K562 (cell line): ENCODE data around the gene SLCO2B1. TPM values are rescaled to one million over a fixed set of nuclear protein-coding genes. Genes with fewer than 3 reads are reported as not detected.

ENCODE experiments used
- C11orf30 ChIP-seq: fragments of 450-650 bp; IDR thresholded peaks from 2 replicates; pipeline ENCODE4 v1.6.1; 2016; ENCODE audit warnings: low read depth, mild to moderate bottlenecking
- CCNT2 ChIP-seq: IDR thresholded peaks from 2 replicates; pipeline ENCODE4 v1.6.1; 2011; ENCODE audit warnings: borderline replicate concordance, low read depth, mild to moderate bottlenecking, moderate library complexity, mixed read lengths, low read length; ENCODE audit not compliant: insufficient read length; ENCODE audit errors: extremely low read depth
- CREM ChIP-seq: IDR thresholded peaks from 2 replicates; pipeline ENCODE4 v1.6.1; 2014; ENCODE audit warnings: antibody characterized with exemption, low read depth
- EP300 ChIP-seq: IDR thresholded peaks from 2 replicates; pipeline ENCODE4 v1.6.1; 2012; ENCODE audit warnings: low read length, improper control_type of control experiment
- HMG20B ChIP-seq: fragments of 250-450 bp; sonication (Bioruptor Pico); IDR thresholded peaks from 2 replicates; pipeline ENCODE4 v1.5.0; 2021; ENCODE audit warnings: mild to moderate bottlenecking
- HOXB6 ChIP-seq: fragments of 250-450 bp; sonication (Bioruptor Pico); IDR thresholded peaks from 2 replicates; pipeline ENCODE4 v1.5.1; 2022; ENCODE audit warnings: mild to moderate bottlenecking, borderline replicate concordance
- JUN ChIP-seq, 2 experiments: sonication (generic) in 1 of 2; formaldehyde crosslinking in 1 of 2; IDR thresholded peaks; 2 replicates each; pipeline versions ENCODE4 v1.6.1 to v1.8.0; 2012 to 2022; ENCODE audit warnings: borderline replicate concordance in 2 of 2, mild to moderate bottlenecking in 2 of 2, improper control_type of control experiment in 1 of 2, low read depth in 1 of 2, low read length in 1 of 2, missing genetic modification reagents in 1 of 2
- KDM2B ChIP-seq: fragments of 250-450 bp; sonication (Bioruptor Pico); IDR thresholded peaks from 2 replicates; pipeline ENCODE4 v1.8.0; 2021; ENCODE audit warnings: mild to moderate bottlenecking, moderate library complexity
- MAFF ChIP-seq: IDR thresholded peaks from 2 replicates; pipeline ENCODE4 v1.6.1; 2012; ENCODE audit warnings: low read length, improper control_type of control experiment
- MCM7 ChIP-seq, 2 experiments: fragments of 450-650 bp; IDR thresholded peaks; 2 replicates each; pipeline ENCODE4 v1.6.1; 2016 to 2018
- MTA3 ChIP-seq: fragments of 450-650 bp; formaldehyde crosslinking; IDR thresholded peaks from 2 replicates; pipeline ENCODE4 v1.6.1; 2017; ENCODE audit warnings: mild to moderate bottlenecking, borderline replicate concordance
- MYNN ChIP-seq, 2 experiments: sonication (generic); formaldehyde crosslinking in 1 of 2; IDR thresholded peaks; 2 replicates each; pipeline versions ENCODE4 v1.5.0 to v1.6.1; 2016 to 2020; ENCODE audit warnings: antibody characterized with exemption in 1 of 2, missing genetic modification reagents in 1 of 2
- NCOR1 ChIP-seq: fragments of 450-650 bp; IDR thresholded peaks from 2 replicates; pipeline ENCODE4 v1.6.1; 2016; ENCODE audit warnings: mild to moderate bottlenecking, moderate library complexity
- PHB ChIP-seq: fragments of 250-450 bp; sonication (Bioruptor Pico); IDR thresholded peaks from 2 replicates; pipeline ENCODE4 v1.5.0; 2021
- RBM22 ChIP-seq: fragments of 200-400 bp; formaldehyde crosslinking; IDR thresholded peaks from 2 replicates; pipeline ENCODE4 v1.6.1; 2018; ENCODE audit warnings: low read length, low read depth; ENCODE audit not compliant: poor library complexity, severe bottlenecking
- RNF2 ChIP-seq: sonication (generic); IDR thresholded peaks from 2 replicates; pipeline ENCODE4 v1.6.1; 2016
- SMARCA4 ChIP-seq: fragments of 450-650 bp; IDR thresholded peaks from 2 replicates; pipeline ENCODE4 v1.6.1; 2016
- SMARCE1 ChIP-seq: fragments of 450-650 bp; IDR thresholded peaks from 2 replicates; pipeline ENCODE4 v1.7.1; 2016; ENCODE audit warnings: mild to moderate bottlenecking
- TRIM24 ChIP-seq, 2 experiments: fragments of 450-650 bp; IDR thresholded peaks; 2 replicates each; pipeline ENCODE4 v1.6.1; 2016
- ZNF584 ChIP-seq: fragments of 200-800 bp; sonication (Bioruptor generic); IDR thresholded peaks from 2 replicates; pipeline ENCODE4 v1.6.1; 2016; ENCODE audit warnings: low read depth, mild to moderate bottlenecking, missing genetic modification characterization, missing compliant biosample characterization
- ZNF79 ChIP-seq: fragments of 250-450 bp; sonication (Bioruptor Pico); IDR thresholded peaks from 2 replicates; pipeline ENCODE4 v1.4.0; 2020; ENCODE audit warnings: low read depth, mild to moderate bottlenecking, moderate library complexity
- polyA plus RNA-seq, 8 experiments: library from polyadenylated mRNA; depleted of rRNA in 4 of 8; stranded (reverse) in 5 of 8; unstranded in 3 of 8; fragments of >200 nt; fragmentation: Nextera tagmentation in 2 of 8; fragmentation: Illumina TruSeq in 1 of 8; extraction: Ambion mirVana in 2 of 8; extraction: Trizol in 1 of 8; gene quantifications; 2 replicates each; pipeline versions ENCODE4 v1.2.1 to v1.2.3, GENCODE V29; 2011 to 2014; ENCODE audit warnings: inconsistent platforms in 1 of 8, missing spikeins in 1 of 8
- total RNA-seq, 7 experiments: library from RNA; depleted of rRNA in 6 of 7; stranded (reverse); fragments of >200 nt in 6 of 7; fragmentation: Illumina TruSeq in 2 of 7; extraction: Trizol in 2 of 7; gene quantifications; 2 replicates each; pipeline versions ENCODE4 v1.2.1 to v1.2.3, GENCODE V29; 2011 to 2021; ENCODE audit warnings: low replicate concordance in 1 of 7
- TF ChIP-seq, protein P1 (sequence below): IDR thresholded peaks from 3 replicates; pipeline ENCODE4 v1.6.1; 2011; ENCODE audit warnings: borderline replicate concordance, mild to moderate bottlenecking, moderate library complexity; ENCODE audit not compliant: insufficient read length; ENCODE audit errors: extremely low read depth
- TF ChIP-seq, protein P2 (sequence below): IDR thresholded peaks from 2 replicates; pipeline ENCODE4 v1.6.1; 2011; ENCODE audit warnings: borderline replicate concordance, low read depth, mild to moderate bottlenecking, moderate library complexity, low read length; ENCODE audit not compliant: insufficient read depth, poor library complexity, severe bottlenecking
- TF ChIP-seq, protein P3 (sequence below), 2 experiments: fragments of 450-650 bp in 1 of 2; sonication (generic) in 1 of 2; formaldehyde crosslinking; conservative IDR thresholded peaks; 2 replicates each; pipeline versions ENCODE4 v1.4.0 to v1.8.1; 2020 to 2022; ENCODE audit warnings: mild to moderate bottlenecking in 1 of 2, missing genetic modification reagents in 1 of 2

Gene SLCO2B1
- total and polyA plus RNA-seq, 9 of the 15 experiments (the other 6 are each of a cell fraction or from before 2014, with no cell fraction given), result 0.70 to 14.7 (median 7.6) TPM

DNA sequence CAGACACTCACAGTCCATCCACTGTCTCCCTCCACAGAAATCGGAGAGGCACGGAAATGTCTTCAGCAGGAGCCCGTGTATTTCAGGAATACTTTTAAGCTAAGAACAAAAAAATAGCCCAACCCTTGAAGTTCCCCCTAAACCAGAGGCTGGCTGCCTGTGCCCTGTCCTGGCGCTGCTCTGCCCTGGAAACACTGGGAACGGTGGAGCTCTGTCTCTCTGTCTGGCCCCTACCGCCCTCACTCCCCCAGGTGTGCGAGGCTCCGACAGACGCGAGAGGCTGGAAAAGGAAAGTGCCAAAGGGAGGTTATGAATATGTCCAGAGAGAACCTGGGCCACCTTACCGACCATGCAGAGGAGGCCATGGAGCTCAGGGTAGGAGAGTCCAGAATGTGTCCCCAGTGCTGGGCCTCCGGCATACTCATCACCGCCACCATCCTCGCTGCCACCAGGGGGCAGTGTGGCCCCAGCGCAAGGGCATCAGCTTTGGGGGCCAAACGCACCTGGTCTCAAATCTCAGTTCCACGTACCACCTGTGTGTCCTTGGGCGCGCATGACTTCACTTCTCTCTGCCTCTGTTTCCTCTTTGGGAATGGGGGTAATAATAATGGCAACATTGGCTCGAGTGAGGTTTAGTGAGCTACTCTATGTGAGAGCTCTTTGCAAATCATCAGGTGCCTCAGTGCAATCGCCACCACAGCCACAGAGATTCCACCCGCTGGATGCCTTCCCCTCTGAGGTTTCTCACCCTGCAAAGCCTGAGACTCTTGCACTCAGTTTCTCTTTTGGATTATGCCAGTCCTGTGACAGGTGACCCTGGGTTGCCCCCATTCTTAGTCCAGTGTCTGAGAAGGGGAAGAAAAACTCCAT lies 10.4 kb upstream of the SLCO2B1 start (continued):
- TF ChIP-seq MYNN (IDR thresholded peaks at IDR 0.05) (no peak), MYNN (CRISPR knock-in tag; IDR thresholded peaks at IDR 0.05) (no peak), JUN (IDR thresholded peaks at IDR 0.05; ENCODE audit: borderline replicate concordance, low read depth, low read length) (no peak), JUN (CRISPR knock-in tag; IDR thresholded peaks at IDR 0.05; ENCODE audit: borderline replicate concordance) (no peak), C11orf30 (no peak), EP300 (no peak), ZNF584 (CRISPR knock-in tag) (no peak), HMG20B (CRISPR knock-in tag) (no peak), RBM22 (no peak), HOXB6 (CRISPR knock-in tag) (no peak), KDM2B (CRISPR knock-in tag) (no peak), MTA3 (no peak), CREM (peak; percentile 65), SMARCE1 (no peak), PHB (no peak), TRIM24 (IDR thresholded peaks at IDR 0.05) (no peak), MAFF (no peak), SMARCA4 (no peak), RNF2 (no peak), MCM7 (IDR thresholded peaks at IDR 0.05) (no peak), NCOR1 (no peak), CCNT2 (no peak), ZNF79 (CRISPR knock-in tag) (no peak)
- TF ChIP-seq, protein P1, sequence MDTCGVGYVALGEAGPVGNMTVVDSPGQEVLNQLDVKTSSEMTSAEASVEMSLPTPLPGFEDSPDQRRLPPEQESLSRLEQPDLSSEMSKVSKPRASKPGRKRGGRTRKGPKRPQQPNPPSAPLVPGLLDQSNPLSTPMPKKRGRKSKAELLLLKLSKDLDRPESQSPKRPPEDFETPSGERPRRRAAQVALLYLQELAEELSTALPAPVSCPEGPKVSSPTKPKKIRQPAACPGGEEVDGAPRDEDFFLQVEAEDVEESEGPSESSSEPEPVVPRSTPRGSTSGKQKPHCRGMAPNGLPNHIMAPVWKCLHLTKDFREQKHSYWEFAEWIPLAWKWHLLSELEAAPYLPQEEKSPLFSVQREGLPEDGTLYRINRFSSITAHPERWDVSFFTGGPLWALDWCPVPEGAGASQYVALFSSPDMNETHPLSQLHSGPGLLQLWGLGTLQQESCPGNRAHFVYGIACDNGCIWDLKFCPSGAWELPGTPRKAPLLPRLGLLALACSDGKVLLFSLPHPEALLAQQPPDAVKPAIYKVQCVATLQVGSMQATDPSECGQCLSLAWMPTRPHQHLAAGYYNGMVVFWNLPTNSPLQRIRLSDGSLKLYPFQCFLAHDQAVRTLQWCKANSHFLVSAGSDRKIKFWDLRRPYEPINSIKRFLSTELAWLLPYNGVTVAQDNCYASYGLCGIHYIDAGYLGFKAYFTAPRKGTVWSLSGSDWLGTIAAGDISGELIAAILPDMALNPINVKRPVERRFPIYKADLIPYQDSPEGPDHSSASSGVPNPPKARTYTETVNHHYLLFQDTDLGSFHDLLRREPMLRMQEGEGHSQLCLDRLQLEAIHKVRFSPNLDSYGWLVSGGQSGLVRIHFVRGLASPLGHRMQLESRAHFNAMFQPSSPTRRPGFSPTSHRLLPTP, result no peak
- TF ChIP-seq, protein P2, sequence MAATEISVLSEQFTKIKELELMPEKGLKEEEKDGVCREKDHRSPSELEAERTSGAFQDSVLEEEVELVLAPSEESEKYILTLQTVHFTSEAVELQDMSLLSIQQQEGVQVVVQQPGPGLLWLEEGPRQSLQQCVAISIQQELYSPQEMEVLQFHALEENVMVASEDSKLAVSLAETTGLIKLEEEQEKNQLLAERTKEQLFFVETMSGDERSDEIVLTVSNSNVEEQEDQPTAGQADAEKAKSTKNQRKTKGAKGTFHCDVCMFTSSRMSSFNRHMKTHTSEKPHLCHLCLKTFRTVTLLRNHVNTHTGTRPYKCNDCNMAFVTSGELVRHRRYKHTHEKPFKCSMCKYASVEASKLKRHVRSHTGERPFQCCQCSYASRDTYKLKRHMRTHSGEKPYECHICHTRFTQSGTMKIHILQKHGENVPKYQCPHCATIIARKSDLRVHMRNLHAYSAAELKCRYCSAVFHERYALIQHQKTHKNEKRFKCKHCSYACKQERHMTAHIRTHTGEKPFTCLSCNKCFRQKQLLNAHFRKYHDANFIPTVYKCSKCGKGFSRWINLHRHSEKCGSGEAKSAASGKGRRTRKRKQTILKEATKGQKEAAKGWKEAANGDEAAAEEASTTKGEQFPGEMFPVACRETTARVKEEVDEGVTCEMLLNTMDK, result peak; percentile 62
- TF ChIP-seq, protein P3, sequence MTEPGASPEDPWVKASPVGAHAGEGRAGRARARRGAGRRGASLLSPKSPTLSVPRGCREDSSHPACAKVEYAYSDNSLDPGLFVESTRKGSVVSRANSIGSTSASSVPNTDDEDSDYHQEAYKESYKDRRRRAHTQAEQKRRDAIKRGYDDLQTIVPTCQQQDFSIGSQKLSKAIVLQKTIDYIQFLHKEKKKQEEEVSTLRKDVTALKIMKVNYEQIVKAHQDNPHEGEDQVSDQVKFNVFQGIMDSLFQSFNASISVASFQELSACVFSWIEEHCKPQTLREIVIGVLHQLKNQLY (CRISPR knock-in tag; conservative IDR thresholded peaks at IDR 0.05), result no peak
